GM04504 (cell line): Measurements from ENCODE around the gene CNOT10.
"Not testable (repeated sequence)": the region's sequence is repeated elsewhere in the genome, so short reads cannot be mapped to it uniquely, and the experiment has no call there.

Experiments
- DNase-seq: peaks from one replicate; pipeline ENCODE4 v3.0.0-alpha.2; 2012; ENCODE audit warnings: low read depth

The CNOT10 gene, protein sequence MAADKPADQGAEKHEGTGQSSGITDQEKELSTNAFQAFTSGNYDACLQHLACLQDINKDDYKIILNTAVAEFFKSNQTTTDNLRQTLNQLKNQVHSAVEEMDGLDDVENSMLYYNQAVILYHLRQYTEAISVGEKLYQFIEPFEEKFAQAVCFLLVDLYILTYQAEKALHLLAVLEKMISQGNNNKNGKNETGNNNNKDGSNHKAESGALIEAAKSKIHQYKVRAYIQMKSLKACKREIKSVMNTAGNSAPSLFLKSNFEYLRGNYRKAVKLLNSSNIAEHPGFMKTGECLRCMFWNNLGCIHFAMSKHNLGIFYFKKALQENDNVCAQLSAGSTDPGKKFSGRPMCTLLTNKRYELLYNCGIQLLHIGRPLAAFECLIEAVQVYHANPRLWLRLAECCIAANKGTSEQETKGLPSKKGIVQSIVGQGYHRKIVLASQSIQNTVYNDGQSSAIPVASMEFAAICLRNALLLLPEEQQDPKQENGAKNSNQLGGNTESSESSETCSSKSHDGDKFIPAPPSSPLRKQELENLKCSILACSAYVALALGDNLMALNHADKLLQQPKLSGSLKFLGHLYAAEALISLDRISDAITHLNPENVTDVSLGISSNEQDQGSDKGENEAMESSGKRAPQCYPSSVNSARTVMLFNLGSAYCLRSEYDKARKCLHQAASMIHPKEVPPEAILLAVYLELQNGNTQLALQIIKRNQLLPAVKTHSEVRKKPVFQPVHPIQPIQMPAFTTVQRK

GRCh38 chr3:32684800-32685542, at the start of gene CNOT10:
Gene CNOT10 (plus strand): TSS chr3:32685188. CDS start chr3:32685461, 273 bp downstream.
- DNase-seq: peak; percentile 73

GRCh38 chr3:32640939-32641338, 44.0 kb upstream of the CNOT10 start:
- DNase-seq: no peak

- DNase-seq: peak; percentile 29
Observed at GRCh38 chr3:32641356-32641755, 43.6 kb upstream of the CNOT10 start.

GRCh38 chr3:32643354-32643753, 41.6 kb upstream of the CNOT10 start:
- DNase-seq: no peak

DNA sequence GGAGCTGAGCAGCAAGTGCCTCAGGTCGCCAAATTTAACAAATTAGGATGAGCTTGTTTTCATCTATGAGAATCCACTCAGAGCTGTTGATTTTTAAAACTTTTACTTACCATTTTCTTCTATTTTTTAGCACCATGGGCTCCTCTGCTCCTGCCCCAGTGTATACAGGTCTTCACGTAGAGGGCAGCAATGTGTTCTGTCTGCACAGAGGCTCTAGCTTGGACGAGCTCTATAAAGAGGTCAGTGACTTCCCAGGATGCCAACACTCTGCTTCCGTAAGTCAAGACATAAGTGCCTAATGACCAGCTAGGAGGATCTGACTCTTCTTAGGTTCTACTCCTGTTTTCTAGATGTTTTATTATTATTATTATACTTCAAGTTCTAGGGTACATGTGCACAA, 41.2 kb upstream of the CNOT10 start:
- no peak for DNase-seq

DNA sequence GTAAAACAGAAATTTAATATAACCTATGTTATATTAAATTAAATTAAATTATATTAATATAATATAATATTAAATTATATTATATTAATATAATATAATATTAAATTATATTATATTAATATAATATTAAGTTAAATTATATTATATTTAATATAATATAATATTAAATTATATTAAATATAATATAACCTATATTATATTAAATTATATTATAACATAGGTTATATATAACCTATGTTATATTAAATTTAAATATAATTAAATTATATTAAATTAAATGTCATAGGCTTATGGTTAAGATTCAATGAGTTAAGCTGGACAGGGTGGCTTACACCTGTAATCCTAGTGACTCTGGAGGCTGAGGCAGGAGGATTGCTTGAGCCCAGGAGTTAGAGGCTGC, 40.6 kb upstream of the CNOT10 start:
- DNase-seq: no peak

DNA sequence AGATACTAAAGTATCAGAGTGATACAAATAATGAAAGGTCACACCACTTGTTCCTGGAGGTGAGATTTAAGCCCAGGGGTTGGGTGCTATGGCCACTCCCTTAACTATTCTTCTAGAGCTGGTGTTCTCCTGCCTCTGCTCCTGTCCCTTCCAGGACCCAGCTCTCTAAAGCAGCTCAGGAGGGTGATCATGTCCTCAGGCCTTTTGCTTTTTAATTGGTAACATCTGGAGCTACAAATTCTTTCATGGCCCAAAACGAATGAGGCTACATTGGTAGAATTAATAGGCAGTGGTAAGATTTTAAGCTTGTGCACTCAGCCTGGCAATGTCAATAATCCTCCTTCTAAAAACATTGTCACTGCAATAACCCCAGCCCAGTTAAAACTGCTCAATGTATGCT, 38.2 kb upstream of the CNOT10 start:
- no peak for DNase-seq

DNA sequence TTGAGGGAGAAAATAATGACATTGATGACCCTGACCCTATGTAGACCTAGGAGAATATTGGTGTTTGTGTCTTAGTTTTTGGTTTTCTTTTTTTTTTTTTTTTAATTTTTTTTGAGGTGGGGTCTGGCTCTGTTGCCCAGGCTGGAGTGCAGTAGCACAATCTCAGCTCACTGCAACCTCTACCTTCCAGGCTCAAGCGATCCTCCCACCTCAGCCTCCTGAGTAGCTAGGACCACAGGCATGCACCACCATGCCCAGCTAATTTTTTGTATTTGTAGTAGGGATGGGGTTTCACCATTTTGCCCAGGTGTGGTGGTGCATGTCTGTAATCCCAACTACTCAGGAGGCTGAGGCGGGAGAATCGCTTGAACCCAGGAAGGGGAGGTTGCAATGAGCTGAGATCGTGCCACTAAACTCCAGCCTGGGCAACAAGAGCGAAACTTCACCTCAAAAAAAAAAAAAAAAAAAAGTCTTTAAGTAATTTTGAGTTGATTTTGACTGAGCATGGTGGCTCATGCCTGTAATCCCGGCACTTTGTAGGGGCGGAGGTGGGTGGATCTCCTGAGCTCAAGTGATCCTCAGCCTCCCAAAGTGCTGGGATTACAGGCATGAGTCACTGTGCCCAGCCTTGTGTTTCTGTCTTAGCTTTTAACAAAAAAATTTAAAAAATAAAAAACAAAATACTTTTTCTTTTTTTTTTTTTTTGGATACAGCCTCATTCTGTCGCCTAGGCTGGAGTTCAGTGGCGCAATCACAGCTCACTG, 32.5 kb upstream of the CNOT10 start:
- not testable (repeated sequence) for DNase-seq

DNA sequence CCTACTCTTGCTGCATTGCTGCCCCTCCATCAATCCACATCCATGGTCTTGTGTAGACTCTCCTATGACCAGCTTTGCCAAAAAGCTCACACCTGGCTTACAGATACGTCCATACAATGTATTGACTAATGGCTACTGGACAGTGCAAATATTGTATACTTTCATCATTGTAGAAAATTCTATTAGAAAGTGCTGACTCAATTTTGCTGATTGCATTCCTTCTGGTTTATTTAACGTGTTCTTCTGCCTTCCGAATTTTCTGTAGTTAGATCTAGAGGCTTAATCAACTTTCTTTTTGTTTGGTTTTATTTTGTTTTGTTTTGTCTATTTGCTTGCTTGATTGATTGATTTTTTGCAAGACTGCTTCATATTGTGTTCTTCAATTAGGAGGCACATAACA, 29.8 kb upstream of the CNOT10 start:
- no peak for DNase-seq

GRCh38 chr3:32660634-32661033, 24.4 kb upstream of the CNOT10 start:
- DNase-seq: no peak

- DNase-seq: no peak
Observed at GRCh38 chr3:32662647-32663046, 22.3 kb upstream of the CNOT10 start.

DNA sequence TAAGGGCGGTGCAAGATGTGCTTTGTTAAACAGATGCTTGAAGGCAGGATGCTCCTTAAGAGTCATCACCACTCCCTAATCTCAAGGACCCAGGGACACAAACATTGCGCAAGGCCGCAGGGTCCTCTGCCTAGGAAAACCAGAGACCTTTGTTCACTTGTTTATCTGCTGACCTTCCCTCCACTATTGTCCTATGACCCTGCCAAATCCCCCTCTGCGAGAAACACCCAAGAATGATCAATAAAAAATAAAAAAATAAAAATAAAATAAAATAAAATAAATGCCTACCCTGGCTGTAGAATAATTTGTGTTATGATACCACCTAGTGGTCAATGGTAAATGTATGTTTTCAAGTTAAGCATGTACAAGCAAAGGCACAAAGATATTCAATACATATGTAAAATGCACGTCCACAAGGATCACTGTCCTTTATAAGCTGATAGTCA, 20.3 kb upstream of the CNOT10 start:
- DNase-seq: peak; percentile 17

- no peak for DNase-seq
Observed at GRCh38 chr3:32667072-32667582, 17.9 kb upstream of the CNOT10 start.

DNA sequence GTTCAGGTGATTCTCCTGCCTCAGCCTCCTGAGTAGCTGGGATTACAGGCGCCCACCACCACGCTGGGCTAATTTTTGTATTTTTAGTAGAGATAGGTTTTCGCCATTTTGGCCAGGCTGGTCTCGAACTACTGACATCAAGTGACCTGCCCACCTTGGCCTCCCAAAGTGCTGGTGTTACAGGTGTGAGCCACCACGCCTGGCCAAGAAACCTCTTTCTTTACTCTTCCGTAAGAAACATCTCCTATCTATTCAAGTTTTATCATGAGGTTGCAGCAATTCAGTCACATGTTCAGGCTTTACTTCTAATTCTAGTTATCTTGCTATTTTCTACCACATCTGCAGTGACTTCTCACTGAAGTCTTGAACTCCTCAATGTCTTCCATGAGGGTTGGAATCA, 15.8 kb upstream of the CNOT10 start:
- DNase-seq: not testable (repeated sequence)

GRCh38 chr3:32673730-32674129, 11.3 kb upstream of the CNOT10 start:
- DNase-seq: not testable (repeated sequence)

DNA sequence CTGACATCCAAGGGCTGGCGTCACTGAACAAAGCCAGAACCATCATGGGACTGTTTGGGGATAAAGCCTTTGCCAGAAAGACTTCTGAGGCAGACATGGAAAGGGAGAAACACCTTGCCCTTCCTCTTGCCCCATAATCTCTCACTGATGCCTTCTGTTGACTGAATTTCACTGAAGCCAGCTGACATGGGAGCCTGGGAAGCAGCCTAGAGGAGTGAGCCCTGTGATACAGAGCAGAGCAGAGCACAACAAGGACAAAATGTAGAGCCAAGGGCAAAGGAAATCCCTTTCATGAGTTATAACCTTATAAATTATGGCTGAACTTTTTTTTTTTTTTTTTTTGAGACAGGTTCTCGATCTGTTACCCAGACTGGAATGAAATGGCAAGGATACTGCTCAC, 9.8 kb upstream of the CNOT10 start:
- no peak for DNase-seq

DNA sequence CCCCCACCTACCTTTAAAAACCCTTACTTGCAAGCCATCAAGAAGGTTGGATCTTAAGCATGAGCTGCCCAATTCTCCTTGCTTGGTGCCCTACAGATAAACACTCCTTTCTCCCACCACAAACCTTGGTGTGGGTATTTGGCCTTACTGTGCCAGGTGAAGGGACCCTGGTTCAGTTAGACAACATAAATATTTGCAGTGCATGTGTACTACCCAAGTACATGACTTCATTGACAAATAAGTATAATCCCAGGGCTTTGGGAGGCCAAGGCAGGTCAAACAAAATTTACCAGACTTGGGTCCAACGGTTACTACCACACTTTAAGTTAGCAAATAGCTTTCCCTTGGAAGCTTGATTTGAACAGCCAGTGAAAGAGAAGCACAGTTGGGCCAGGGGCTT, 9.3 kb upstream of the CNOT10 start:
- DNase-seq: no peak

- DNase-seq: no peak
Observed at GRCh38 chr3:32681811-32682210, 3.2 kb upstream of the CNOT10 start.

DNA sequence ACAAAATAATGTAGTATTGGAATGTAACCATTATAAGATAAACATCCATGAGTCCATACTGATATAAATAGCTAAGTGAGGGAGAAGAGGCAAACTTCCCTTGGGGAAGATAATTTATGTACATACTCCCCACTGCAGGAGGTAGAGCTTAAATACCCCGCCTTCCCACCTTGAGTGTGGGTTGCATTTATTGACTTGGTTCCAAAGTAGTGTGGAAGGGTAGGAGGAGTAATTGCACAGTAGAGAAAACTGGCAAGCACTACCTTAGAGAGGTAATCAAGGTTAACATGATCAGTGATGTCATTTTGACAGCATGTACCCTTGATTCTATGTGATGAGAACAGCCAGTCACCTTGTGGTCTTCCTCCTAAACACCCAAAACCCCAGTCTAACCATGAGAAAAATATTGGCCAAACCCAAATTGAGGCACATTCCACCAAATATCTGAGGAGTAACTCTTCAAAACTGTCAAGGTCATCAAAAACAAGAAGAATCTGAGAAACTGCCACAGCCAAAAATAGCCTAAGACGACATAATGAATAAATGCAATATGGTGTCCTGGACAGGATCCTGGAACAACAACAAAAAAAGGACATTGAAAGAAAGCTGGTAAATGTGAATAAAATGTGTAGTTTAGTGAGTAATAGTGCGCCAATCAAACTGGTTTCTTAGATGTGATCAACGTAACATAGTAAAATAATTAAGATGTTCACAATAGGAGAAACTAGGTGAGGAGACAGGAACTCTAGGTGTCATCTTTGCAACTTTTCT, 774 bp upstream of the CNOT10 start:
- DNase-seq: no peak

GRCh38 chr3:32685543-32686185, 676 bp downstream of the CNOT10 start:
- DNase-seq: no peak
